Hepatocyte (in vitro differentiated cells): ENCODE measurements around the gene BBLN. TPM values are rescaled to one million over a fixed set of nuclear protein-coding genes. Genes with fewer than 3 reads are reported as not detected.

Experiments
- DNase-seq: peaks from one replicate; pipeline ENCODE4 v3.0.0-alpha.2; 2016; ENCODE audit warnings: low spot score
- H2AFZ ChIP-seq: fragments of 200-600 bp; sonication (generic); 2 replicates; pipeline ENCODE4 v1.6.0; 2016; ENCODE audit warnings: antibody characterized with exemption, mild to moderate bottlenecking
- H3K27ac ChIP-seq: fragments of 200-600 bp; sonication (generic); 2 replicates; pipeline ENCODE4 v1.5.1; 2016; ENCODE audit warnings: mild to moderate bottlenecking
- H3K27me3 ChIP-seq: fragments of 200-600 bp; sonication (generic); 2 replicates; pipeline ENCODE4 v1.6.1; 2016
- H3K36me3 ChIP-seq: fragments of 200-600 bp; sonication (generic); replicated peaks from 2 replicates; pipeline ENCODE4 v1.5.1; 2016; ENCODE audit warnings: low read depth; ENCODE audit not compliant: insufficient read depth
- H3K4me1 ChIP-seq: fragments of 200-600 bp; sonication (generic); 2 replicates; pipeline ENCODE4 v1.5.1; 2016; ENCODE audit warnings: mild to moderate bottlenecking, moderate library complexity; ENCODE audit not compliant: insufficient read depth
- H3K4me2 ChIP-seq: fragments of 200-600 bp; sonication (generic); 2 replicates; pipeline ENCODE4 v1.6.0; 2016
- H3K4me3 ChIP-seq: fragments of 200-600 bp; sonication (generic); 2 replicates; pipeline ENCODE4 v1.5.1; 2016; ENCODE audit warnings: mild to moderate bottlenecking
- H3K79me2 ChIP-seq: fragments of 200-600 bp; sonication (generic); 2 replicates; pipeline ENCODE4 v1.6.0; 2017; ENCODE audit warnings: mild to moderate bottlenecking
- H3K9me2 ChIP-seq: fragments of 200-600 bp; sonication (generic); replicated peaks from 2 replicates; pipeline ENCODE4 v1.6.0; 2017; ENCODE audit warnings: mild to moderate bottlenecking; ENCODE audit not compliant: insufficient read depth
- H3K9me3 ChIP-seq: fragments of 200-600 bp; sonication (generic); 2 replicates; pipeline ENCODE4 v1.5.1; 2016; ENCODE audit warnings: low read depth, mild to moderate bottlenecking
- H4K20me1 ChIP-seq: fragments of 200-600 bp; sonication (generic); 2 replicates; pipeline ENCODE4 v1.6.0; 2016; ENCODE audit warnings: mild to moderate bottlenecking; ENCODE audit not compliant: insufficient read depth, poor library complexity, severe bottlenecking
- CTCF ChIP-seq: fragments of 200-600 bp; sonication (generic); IDR thresholded peaks from 2 replicates; pipeline ENCODE4 v1.5.1; 2016; ENCODE audit warnings: antibody characterized with exemption, mild to moderate bottlenecking; ENCODE audit not compliant: poor library complexity
- EZH2 ChIP-seq: fragments of 200-600 bp; sonication (generic); IDR thresholded peaks from 2 replicates; pipeline ENCODE4 v1.6.1; 2016; ENCODE audit warnings: antibody characterized with exemption, mild to moderate bottlenecking, borderline replicate concordance
- EZH2phosphoT487 ChIP-seq: fragments of 200-600 bp; sonication (generic); IDR thresholded peaks from one replicate; pipeline ENCODE4 v1.6.1; 2018; ENCODE audit warnings: antibody characterized with exemption, mild to moderate bottlenecking, low read depth, moderate library complexity; ENCODE audit not compliant: unreplicated experiment, severe bottlenecking
- WGBS: methylation state at CpG from one replicate; pipeline ENCODE4 v1.1.6; 2016; ENCODE audit warnings: low lambda C conversion rate; ENCODE audit errors: missing lambda C conversion rate; 5-methylcytosine and 5-hydroxymethylcytosine counted together
- polyA plus RNA-seq: library from polyadenylated mRNA; unstranded; fragments of >200 nt; fragmentation: Nextera tagmentation; extraction: Ambion mirVana; gene quantifications from 2 replicates; pipeline ENCODE4 v1.2.1, GENCODE V29; 2016
- total RNA-seq: library from RNA; depleted of rRNA; stranded (reverse); fragments of >200 nt; gene quantifications from 2 replicates; pipeline ENCODE4 v1.2.3, GENCODE V29; 2014

BBLN gene
- total and polyA plus RNA-seq, 2 experiments from 2014 or later: 92.6 to 102 TPM

GRCh38 chr9:128121924-128122808, 37.9 kb upstream of the BBLN start:
- DNase-seq: no peak
- no peak overlapping the region for H3K27ac ChIP-seq
- no peak overlapping the region for H3K4me3 ChIP-seq
- no peaks in the 10 kb centered on the region for H3K9me3 ChIP-seq
- no peaks in the 10 kb centered on the region for H4K20me1 ChIP-seq
- H3K4me1 ChIP-seq: peaks cover 13% of the 10 kb centered on the region
- H3K79me2 ChIP-seq: peaks cover 24% of the 10 kb centered on the region
- no peak for TF ChIP-seq CTCF
- TF ChIP-seq EZH2: no peak
- no peak for TF ChIP-seq EZH2phosphoT487
- H3K9me2 ChIP-seq: no peaks in the 10 kb centered on the region
- WGBS: 96% methylated on average over 25 of the region's 27 CpGs
- H2AFZ ChIP-seq: no peak overlapping the region
- no peaks in the 10 kb centered on the region for H3K27me3 ChIP-seq
- H3K36me3 ChIP-seq: no peaks in the 10 kb centered on the region
- H3K4me2 ChIP-seq: no peak overlapping the region

GRCh38 chr9:128122809-128123175, 37.3 kb upstream of the BBLN start:
- no peaks in the 10 kb centered on the region for H4K20me1 ChIP-seq
- H3K9me3 ChIP-seq: no peaks in the 10 kb centered on the region
- no peaks in the 10 kb centered on the region for H3K36me3 ChIP-seq
- no peak overlapping the region for H3K4me3 ChIP-seq
- H3K27me3 ChIP-seq: no peaks in the 10 kb centered on the region
- peaks cover 26% of the 10 kb centered on the region for H3K79me2 ChIP-seq
- H3K27ac ChIP-seq: no peak overlapping the region
- H3K9me2 ChIP-seq: no peaks in the 10 kb centered on the region
- no peak for DNase-seq
- no peak overlapping the region for H2AFZ ChIP-seq
- WGBS: 97% methylated on average over 24 of the region's 24 CpGs
- no peak overlapping the region for H3K4me2 ChIP-seq
- peaks cover 13% of the 10 kb centered on the region for H3K4me1 ChIP-seq
- no peak for TF ChIP-seq CTCF
- TF ChIP-seq EZH2: no peak
- no peak for TF ChIP-seq EZH2phosphoT487

- Histone ChIP-seq H2AFZ (no peak overlapping the region), H3K9me3 (no peaks in the 10 kb centered on the region), H3K4me2 (no peak overlapping the region), H3K9me2 (no peaks in the 10 kb centered on the region), H4K20me1 (no peaks in the 10 kb centered on the region), H3K27me3 (no peaks in the 10 kb centered on the region), H3K36me3 (no peaks in the 10 kb centered on the region), H3K4me3 (no peak overlapping the region), H3K27ac (no peak overlapping the region), H3K4me1 (peaks cover 13% of the 10 kb centered on the region), H3K79me2 (peaks cover 26% of the 10 kb centered on the region)
- TF ChIP-seq EZH2 (no peak), CTCF (no peak), EZH2phosphoT487 (no peak)
- whole genome bisulfite sequencing: 96% methylated on average over 21 of the region's 21 CpGs
- no peak for DNase-seq
Observed at GRCh38 chr9:128123451-128124080, 36.5 kb upstream of the BBLN start.
